Measurements from ENCODE around the gene WDR83. TPM values are rescaled to one million over a fixed set of nuclear protein-coding genes. Genes with fewer than 3 reads are reported as not detected.
"Not testable (repeated sequence)": the region's sequence is repeated elsewhere in the genome, so short reads cannot be mapped to it uniquely, and the experiment has no call there.

WDR83 gene
- total RNA-seq, 4 donors from 2014 or later, result 1.5 to 24.7 (median 8.5) TPM

DNA sequence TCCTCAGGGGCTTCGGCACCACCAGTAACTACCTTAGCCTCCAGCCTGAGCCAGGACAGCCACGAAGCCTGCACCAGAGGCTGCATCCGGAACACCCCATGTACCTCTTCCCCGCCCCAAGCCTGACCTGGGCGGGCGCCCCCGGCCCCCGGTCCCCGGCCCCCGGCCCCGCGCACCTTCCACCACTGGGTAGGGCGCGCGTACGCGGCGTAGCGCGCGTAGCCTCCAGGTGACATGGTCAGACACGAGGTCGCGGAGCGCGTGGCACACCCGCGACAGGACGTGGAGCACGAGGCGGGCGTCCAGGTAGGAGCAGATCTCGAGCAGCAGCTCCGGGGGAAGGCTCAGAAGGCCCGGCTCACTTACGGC, 29.4 kb downstream of the WDR83 start:
- no peaks in the 10 kb centered on the region for H3K27me3 ChIP-seq
- H3K4me3 ChIP-seq, result peak overlapping the region; percentile 78 to 79
- H3K36me3 ChIP-seq, result no peaks in the 10 kb centered on the region
- peaks cover 0 to 7% of the 10 kb centered on the region in 2 donors for H3K4me1 ChIP-seq
- no peak for DNase-seq
- intact Hi-C loops (cut with DNase I; ENCODE audit: low total_unique reads), result no loop called here
- peak overlapping the region in 1 of 2 donors; percentile 89 for H3K27ac ChIP-seq
- TF ChIP-seq CTCF (IDR thresholded peaks at IDR 0.05) (no peak), POLR2A (IDR thresholded peaks at IDR 0.05) (no peak)
- H3K9me3 ChIP-seq, result no peaks in the 10 kb centered on the region

- DNase-seq, result peak; percentile 97
- H3K36me3 ChIP-seq, result no peaks in the 10 kb centered on the region
- intact Hi-C loops (cut with DNase I; ENCODE audit: low total_unique reads), result no loop called here
Observed at GRCh38 chr19:12696366-12697335, 30.0 kb downstream of the WDR83 start, which contains the start of gene FBXW9. FBXW9 (minus strand) TSS chr19:12696631; CDS start chr19:12696581, 50 bp downstream.

DNA sequence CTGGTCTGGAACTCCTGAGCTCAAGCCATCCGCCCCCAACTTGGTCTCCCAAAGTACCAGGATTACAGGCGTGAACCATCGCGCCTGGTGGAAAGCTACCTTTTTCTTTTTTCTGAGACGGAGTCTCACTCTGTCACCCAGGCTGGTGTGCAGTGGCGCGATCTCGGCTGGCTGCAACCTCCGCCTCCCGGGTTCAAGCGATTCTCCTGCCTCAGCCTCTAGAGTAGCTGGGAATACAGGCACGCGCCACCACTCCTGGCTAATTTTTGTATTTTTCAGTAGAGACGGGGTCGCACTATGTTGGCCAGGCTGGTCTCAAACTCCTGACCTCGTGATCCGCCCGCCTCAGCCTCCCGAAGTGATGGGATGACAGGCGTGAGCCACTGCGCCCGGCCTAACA, 30.8 kb downstream of the WDR83 start:
- intact Hi-C loops (cut with DNase I; ENCODE audit: low total_unique reads); H3K36me3 ChIP-seq; DNase-seq; H3K27me3 ChIP-seq; H3K4me3 ChIP-seq; H3K4me1 ChIP-seq; H3K9me3 ChIP-seq; H3K27ac ChIP-seq: not testable (repeated sequence)

More at GRCh38 chr19:12696366-12697335, 30.0 kb downstream of the WDR83 start, which contains the start of gene FBXW9:
- Histone ChIP-seq H3K4me3 (peak within 1 kb of the TSS; percentile 78 to 79), H3K4me1 (peaks cover 0 to 7% of the 10 kb centered on the region in 2 donors), H3K27me3 (no peaks in the 10 kb centered on the region), H3K27ac (peak within 1 kb of the TSS; percentile 81 to 89), H3K9me3 (no peaks in the 10 kb centered on the region)
- TF ChIP-seq CTCF (IDR thresholded peaks at IDR 0.05) (peak in 1 of 4 experiments; percentile 27), POLR2A (IDR thresholded peaks at IDR 0.05) (peak in 1 of 2 donors; percentile 48)

DNA sequence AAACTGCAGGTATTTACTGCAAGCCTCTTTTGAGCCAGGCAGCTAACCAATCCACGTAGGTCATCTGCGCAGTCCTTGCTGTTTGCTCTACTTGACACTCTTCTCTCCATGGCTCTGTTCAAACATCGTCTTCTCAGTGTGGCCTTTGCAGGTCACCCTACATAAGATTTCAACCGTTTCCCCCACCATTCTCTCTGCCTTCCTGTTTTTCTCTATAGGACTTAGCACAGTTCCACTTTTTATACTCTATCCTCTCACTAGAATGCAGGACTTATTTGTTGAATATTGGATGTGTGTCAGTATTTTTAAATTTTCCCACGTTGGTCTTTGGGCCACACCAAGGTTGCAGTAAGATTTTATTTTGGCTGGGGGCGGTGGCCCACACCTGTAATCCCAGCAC, 31.5 kb downstream of the WDR83 start:
- Histone ChIP-seq H3K4me1 (peaks cover 0 to 7% of the 10 kb centered on the region in 2 donors), H3K27ac (no peak overlapping the region), H3K36me3 (no peaks in the 10 kb centered on the region), H3K27me3 (no peaks in the 10 kb centered on the region), H3K9me3 (no peaks in the 10 kb centered on the region), H3K4me3 (no peak overlapping the region)
- TF ChIP-seq CTCF (IDR thresholded peaks at IDR 0.05) (no peak), POLR2A (IDR thresholded peaks at IDR 0.05) (no peak)
- DNase-seq, result no peak
- intact Hi-C loops (cut with DNase I; ENCODE audit: low total_unique reads), result no loop called here

- TF ChIP-seq POLR2A (IDR thresholded peaks at IDR 0.05) (no peak), CTCF (IDR thresholded peaks at IDR 0.05) (no peak)
- Histone ChIP-seq H3K27me3 (no peaks in the 10 kb centered on the region), H3K36me3 (no peaks in the 10 kb centered on the region), H3K4me3 (no peak overlapping the region), H3K9me3 (no peaks in the 10 kb centered on the region), H3K4me1 (no peaks in the 10 kb centered on the region), H3K27ac (no peak overlapping the region)
- intact Hi-C loops (cut with DNase I; ENCODE audit: low total_unique reads), result no loop called here
- DNase-seq, result no peak
Observed at GRCh38 chr19:12701596-12702282, 35.1 kb downstream of the WDR83 start.

Measured in uterus (tissue), 4 donors.